Bone marrow (tissue), 2 donors: ENCODE data around the gene SEBOX.
"Not testable (repeated sequence)": the region's sequence is repeated elsewhere in the genome, so short reads cannot be mapped to it uniquely, and the experiment has no call there.

Experiments used
- DNase-seq, 2 donors: peaks; one replicate each; lab custom pipeline; 2025; lab: John Stamatoyannopoulos, UW

Gene SEBOX

DNA sequence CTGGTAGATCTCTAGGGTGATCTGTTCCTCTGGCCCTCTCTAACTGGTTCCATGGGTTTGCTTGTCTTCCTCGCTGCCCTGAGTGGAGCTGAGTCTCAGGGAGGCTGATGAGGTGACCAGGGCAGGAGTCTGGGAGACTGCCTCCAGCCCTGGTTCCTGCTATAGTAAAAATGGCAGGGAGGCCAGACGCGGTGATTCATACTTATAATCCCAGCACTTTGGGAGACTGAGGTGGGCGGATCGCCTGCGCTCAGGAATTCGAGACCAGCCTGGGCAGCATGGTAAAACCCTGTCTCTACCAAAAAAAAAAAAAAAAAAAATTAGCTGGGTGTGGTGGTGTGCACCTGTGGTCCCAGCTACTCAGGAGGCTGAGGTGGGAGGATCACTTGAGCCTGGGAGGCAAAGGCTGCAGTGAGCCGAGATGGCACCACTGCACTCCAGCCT is 26.2 kb downstream of the SEBOX start:
- DNase-seq: not testable (repeated sequence)

DNA sequence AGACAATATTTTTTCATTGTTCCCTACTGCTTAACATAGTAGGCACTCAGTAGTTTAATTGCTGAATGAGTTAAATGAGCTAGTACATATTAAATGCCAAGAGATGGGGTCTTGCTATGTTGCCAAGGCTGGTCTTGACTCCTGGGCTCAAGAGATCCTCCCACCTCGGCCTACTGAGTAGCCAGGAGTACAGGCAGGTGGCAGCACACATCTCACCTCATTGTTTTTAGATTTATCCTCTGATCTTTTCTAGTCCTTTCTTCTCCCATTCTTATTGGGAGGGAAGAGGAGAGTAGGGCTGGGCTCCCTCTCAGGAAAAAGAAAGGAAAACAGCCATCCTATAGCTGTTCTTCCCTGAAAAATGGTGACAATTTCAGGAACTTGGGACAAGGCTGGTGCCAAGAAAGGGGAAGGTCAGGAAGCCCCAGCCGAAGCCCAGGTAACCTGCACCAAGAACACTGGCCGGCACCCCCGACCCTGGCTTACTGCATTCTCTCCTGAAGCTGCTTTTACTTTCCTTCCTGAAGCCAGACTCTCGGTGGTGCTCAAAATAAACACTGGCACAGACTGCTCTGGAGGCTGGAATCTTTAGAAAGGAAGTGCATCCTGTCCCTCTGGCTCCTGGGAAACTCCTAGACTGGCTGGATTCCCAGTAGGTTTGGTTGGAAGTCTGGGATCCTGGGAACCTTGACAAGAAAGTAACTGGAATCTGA is 26.8 kb downstream of the SEBOX start:
- no peak for DNase-seq

DNA sequence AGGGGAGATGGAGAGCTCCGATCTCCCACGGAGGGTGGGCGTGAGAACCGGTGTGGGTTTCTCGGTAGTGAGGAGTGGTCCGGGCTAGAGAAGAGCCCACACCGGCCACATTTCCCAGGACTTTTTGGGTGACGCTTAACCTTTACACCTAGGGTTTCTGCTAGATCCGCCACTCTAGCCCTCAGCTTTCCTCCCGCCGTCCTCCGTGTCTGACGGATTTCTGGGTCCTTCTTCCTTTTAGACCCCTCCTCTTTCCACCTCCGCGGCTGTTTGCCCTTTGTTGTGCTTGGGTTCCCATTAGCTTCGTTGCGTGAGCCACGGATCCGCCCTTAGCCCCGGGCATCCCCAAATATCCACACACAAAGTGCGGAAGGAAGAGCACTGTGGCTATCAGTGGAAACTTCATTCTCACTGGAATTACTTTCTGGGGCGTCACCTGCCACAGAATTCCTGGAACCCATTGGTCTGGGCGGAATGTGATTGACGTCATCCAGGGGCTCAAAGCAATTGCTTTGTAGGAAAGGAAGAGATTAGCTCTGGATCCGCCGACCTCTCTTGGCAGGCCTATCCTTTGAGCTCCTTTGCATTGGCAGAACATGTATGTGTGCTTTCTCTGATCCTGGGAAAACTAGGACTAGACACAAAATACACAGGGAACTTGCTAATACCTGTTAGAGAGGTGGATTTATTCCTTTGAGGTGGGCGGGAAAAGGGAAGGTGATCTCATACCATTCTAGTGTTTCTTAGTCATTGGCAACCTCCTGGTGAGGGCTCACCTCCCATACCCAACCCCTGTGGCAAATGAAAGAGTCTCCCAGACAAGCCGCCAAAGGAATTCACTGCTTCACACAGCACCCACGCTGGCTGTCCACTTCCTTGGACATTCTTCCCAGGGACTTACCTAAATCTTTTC is 28.8 kb downstream of the SEBOX start:
- DNase-seq: no peak

DNA sequence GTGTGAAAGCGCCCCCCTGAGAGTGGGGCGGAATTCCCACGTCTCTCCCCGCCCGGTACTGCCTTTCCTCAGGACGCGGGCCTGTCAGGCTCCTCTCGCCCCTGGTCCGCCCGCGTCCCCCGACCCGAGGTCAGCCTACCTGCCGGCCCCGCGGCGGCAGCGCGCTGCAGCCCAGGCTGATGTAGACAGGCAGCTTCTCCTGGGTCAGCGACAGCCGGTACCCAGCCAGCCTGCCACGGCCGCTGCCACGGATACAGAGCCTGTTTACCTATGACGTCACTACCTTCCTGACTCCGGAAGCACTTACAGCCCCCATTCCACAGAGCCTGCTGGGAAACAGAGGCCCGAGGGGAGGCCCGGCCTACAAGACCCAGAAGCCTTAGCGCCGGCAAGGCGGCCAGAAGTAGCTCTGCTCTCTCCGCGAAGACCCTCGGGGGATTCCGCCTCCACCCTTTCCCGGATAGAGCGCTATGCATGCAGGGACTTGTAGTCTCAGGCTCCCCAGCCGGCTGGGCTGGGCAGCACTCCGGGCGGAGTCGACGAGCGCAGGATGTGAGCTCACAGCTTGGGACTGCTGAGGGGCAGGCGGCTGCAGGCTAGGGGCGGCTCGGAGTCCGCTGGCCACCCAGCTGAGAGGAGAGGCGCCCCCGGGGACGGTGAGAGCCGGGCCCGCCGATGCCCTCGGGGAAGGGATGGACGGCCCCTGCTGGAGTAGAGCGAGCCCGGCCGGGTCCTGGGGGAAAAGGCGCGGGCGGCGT is 29.6 kb downstream of the SEBOX start, which contains the start of the genes IFT20 and TNFAIP1:
Gene IFT20 (minus strand): TSS at position 272 of the 758 bp plus-strand sequence. CDS start 3,487 bp downstream, outside the sequence.
Gene TNFAIP1 (plus strand): TSS at position 561 of the 758 bp plus-strand sequence. CDS start 3,761 bp downstream, outside the sequence.
- peak; percentile 75 to 99 for DNase-seq

DNA sequence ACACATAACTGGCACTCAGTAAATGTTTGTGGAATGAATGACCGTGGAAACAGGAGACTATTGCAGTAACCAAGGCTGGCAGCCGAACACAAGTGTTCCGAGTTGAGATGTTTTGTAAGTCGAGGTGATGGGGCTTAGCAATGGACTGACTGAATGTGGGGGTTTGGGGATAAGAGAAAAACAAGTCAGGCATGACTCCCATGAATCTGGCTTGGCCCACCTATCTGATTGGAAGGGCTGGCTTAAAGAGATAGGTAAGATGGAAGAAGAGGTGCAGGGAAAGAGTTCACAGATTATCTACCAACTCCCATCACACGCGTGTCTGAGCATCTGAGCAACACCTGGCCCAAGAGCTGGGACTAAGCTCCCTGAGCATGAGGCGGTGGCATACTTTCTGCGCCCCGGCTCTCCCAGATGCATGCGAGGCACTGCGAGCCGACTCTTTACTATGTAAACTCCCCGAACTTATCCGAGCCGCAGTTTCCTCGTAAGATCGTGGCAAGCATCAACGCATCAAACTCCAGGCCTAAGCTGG is 30.3 kb downstream of the SEBOX start:
- DNase-seq: no peak

DNA sequence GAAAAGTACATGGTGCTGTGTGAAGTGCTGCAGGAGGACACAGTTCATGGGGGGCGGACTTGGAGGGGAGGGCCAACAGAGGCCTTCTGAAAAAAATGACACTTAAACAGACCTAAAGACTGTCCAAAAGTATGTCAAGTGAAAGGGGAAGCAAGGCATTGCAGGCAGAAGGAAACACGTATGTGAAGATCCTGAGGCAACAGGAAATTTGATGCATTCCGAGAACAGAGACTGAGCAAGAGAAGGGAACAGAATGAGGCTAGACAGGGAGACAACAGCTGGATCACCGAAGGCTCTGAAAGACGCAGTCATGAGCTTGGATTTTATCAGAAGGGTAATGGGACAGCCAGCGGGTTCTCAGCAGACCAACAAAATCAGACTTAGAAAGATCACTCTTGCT is 30.8 kb downstream of the SEBOX start:
- DNase-seq: peak in 1 of 2 donors; percentile 2

DNA sequence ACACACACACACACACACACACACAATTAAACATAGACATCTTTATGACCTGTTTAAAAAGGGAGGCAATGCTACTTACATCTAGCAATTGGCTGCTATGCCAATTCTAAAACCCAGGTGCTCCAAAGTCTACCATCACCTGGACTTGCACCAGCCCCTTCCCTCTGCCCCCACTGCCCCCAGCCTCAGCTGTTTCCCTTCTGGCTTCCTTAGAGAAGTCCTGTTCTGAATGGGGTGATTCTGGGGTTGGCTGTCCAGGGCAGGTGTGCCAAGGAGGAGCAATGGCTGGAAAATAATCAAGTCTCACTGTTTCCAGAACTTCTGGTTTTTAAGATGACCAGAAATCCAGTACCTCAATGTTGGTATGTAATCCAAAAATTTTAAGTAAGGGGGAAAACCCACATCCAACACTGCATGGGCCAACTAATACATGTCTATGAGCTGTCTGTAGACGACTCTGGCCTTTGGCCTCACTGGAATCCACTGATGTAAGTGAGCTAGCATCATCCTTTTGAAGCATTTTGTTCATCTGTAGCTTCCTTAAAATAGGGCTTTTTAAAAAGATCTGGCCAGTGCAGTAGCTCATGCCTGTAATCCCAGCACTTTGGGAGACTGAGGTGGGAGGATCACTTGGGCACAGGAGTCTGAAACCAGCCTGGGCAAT is 31.8 kb downstream of the SEBOX start:
- DNase-seq: no peak

DNA sequence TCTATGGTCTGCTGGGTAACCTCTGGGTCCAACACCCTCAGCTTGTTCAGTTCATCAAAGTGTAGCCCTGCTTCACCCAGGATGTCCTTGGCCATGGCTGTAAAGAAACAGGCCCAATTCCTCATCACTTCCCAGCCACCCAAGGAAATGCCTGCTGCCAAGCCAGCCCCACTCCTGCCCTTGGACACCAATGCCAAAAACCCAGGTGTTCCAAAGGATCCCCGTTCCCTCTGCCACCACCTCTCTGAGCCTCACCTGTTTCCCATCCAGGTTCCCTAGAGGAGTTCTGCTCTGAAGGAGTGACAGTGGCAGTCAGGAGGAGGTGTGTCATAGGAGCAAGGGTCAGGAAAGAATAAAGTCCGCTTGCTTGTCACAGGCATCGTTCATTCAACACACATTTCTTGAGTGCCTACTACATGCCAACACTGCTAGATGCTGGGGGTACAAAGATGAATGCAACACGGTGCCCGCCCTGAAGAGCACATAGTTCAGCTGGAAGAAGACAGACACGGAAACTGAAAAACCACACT is 33.0 kb downstream of the SEBOX start:
- no peak for DNase-seq

DNA sequence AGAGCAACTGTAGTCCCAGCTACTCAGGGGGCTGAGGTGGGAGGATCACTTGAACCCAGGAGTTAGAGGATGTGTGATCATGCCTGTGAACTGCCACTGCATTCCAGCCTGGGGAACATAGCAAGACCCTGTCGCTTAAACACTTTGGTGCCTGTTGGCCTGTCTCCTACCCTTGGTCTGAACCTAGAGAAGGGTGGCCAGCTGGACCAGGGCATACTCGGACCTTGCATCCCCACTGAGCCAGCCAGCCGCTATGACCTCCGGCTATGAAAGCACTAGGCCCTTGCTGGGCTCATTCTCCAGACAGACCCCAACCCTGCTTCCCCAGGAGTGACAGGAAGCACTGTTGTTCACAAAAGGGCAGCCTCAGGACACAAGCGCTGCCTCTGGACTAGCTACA is 34.3 kb downstream of the SEBOX start:
- no peak for DNase-seq

DNA sequence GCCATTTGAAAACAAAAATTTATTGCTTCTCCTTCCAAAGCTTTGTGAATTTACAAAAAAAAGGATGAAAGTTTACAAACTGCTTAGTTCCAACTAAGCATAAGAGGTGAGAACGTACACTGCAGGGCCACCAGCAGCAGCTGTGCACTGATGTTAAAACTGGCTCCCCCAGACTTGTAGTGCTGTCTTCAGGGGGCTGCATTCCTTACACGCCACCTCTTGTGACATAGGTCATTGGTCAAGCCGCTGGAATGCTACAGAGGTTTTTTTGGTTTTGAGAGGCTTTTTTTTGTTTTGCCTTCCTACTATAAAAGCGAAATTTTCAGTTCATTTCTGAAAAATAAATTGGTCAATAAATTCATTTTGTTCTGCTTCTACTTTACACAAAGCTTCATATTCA is 36.7 kb downstream of the SEBOX start:
- DNase-seq: no peak

DNA sequence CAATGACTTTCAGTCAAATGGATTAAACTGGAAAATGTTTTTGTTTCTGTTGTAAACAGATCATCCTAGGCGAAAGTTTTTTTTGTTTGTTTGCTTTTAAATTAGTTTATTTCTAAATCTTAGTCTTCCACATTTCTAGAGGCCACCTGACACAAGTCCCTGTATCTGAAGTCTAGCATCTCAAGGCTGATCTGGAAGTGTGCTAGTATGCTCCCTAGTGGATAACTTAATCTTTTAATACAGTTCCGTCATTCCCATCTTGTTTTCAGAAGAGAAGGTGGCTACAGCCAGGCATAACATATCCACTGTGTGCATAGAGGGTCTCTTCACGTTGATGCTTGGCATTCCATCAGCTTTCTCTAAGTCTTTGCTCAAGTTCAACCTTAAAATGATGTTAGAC is 37.3 kb downstream of the SEBOX start:
- no peak for DNase-seq

DNA sequence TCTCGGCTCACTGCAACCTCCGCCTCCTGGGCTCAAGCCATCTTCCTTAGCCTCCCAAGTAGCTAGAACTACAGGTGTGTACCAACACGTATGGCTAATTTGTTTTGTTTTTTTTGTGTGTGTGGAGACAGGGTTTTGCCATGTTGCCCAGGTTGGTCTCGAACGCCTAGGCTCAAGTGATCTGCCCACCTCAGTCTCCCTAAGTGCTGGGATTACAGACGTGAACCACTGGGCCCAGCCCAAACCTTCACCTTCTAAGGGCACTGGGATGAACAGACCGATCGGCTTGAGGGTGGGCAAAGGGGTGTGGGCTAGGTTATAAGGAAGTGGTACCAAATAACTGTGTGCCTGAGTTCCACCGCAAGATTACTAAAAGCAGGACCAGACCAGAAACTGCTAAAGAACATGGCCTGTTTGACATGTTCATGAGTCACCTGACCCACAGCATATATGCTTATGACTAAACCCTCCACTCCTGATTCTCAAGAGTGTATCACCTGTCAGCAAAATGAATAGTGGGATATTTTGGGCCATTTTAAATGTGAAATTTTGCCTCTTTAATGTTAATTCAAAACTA is 37.9 kb downstream of the SEBOX start:
- no peak for DNase-seq

DNA sequence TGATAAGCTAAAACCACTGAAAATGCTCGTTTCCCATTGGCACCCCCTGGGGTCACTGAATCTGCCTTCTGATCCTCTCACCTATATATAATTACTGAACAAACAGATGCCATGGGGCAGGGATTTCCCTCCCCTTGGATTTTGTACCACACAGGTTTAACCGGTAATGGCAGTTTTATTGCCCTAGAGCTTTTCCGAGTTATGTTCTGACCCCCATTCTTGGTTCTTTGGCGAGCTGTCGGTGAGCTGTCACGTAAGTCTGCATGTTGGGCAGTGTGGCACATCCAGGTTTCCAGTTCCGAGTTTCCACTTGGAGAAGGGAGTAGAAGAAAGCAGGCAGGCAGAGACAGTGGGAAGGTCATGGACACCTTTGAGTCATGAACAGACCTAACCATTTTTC is 38.9 kb downstream of the SEBOX start:
- no peak for DNase-seq

DNA sequence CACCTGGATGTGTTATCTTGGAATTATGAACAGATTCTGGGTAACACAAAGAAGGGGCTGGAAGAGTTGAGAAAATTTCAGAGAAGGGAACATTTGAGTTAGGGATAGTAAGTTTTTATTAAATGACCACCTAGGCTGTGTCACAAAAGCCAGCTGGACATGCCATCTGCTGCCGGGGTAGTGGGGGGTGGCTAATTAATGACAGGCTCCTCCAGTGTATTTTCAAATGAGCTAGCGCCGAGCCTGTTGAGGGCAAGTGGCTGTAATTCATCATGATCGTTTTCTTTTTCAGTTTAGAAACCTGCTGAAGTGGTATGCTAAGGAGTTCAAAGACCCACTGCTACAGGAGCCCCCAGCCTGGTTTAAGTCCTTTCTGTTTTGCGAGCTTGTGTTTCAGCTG is 39.8 kb downstream of the SEBOX start:
- DNase-seq: no peak

DNA sequence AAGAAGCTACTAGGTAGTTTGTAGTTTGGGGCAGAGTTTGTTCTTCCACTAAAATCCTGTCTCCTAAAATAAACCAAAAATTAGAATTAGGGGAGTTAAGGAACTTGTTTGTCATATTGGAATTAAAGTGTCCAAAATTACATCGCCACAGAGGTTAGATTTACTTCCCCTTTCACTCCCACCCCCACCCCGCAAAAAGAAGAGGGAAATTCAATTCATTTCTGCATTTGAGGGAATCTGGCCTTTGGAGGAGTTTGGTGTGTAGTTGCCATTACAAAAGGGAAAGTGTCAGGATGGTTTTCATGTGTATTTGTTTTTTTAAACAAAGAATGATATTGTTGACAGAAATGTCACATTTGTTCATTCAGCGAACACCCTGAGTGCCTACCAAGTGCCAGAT is 40.2 kb downstream of the SEBOX start:
- DNase-seq: peak in 1 of 2 donors; percentile 2

DNA sequence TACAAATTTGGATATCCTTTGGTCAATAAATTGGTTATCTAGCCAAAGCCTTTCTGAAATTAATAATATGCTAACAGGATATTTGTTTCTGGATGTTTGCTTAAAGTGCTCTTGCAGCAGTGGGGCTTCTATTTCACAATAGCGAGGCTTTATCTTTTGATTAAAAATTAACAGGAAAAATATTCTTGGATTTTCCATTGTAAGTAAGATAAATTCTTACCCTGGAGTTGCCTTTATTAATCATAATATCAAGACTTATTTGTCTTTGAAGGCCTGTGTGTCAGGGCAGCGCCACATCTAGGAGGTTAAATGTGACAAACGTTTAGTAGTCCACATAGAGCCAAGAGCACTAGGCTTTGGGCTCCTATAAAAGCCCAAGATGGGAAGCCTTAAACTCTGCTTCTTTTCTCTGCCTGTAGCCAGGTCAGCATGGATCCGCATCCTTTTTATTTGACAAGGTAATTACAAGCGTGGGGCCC is 40.7 kb downstream of the SEBOX start:
- DNase-seq: no peak

DNA sequence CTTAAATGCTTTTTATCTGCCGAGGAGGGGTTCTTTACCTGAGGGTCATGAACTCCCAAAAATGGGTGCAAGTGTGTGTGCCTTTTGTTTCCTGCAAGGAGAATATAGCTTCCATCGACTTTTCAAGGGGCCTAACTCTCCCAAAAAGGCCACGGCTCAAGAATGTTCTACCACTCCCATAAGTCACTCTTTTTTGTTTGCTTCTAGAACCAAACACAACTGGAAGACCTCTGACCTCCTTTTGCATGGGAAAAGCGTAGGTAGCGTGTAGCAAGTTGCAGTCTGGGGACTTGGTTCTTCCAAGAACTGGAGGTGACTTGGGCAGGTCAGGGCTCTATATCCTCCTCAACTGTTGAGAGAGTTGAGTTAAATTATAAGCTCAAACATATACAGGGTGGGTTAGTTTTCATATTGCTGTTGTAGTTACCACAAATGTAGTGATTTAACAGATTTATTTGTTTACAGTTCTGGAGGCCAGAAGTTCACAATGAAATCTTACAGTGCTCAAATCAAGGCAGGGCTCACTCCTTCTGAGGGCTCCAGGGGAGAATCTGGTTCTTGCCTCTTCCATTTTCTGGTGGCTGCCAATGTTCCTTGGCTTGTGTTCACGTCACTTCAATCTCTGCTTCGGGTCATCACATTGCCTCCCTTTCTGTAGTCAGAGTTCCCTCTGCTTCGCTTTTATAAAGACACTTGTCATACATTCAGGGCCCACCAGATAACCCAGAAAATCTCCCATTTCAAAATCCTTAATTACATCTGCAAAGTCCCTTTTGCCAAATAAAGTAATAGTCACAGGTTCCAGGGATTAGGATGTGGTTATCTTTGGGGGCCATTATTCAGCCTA is 44.6 kb downstream of the SEBOX start:
- DNase-seq: no peak

DNA sequence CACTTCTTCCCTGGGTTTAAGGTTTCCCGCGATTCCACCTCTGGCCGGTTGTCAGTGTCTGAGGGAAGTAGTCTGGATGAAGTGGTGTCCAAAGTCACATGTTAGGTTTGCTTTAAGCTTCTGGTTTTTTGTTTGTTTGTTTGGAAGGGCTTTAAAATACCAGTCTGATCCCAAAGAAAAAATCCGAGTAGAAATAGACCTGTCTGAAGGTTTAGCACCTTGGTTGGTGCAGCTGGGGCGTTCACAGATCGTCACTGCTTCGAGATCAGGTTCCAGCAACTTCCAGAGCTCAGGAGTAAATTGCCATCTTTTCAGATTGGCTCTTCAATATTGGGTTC is 45.4 kb downstream of the SEBOX start:
- no peak for DNase-seq

DNA sequence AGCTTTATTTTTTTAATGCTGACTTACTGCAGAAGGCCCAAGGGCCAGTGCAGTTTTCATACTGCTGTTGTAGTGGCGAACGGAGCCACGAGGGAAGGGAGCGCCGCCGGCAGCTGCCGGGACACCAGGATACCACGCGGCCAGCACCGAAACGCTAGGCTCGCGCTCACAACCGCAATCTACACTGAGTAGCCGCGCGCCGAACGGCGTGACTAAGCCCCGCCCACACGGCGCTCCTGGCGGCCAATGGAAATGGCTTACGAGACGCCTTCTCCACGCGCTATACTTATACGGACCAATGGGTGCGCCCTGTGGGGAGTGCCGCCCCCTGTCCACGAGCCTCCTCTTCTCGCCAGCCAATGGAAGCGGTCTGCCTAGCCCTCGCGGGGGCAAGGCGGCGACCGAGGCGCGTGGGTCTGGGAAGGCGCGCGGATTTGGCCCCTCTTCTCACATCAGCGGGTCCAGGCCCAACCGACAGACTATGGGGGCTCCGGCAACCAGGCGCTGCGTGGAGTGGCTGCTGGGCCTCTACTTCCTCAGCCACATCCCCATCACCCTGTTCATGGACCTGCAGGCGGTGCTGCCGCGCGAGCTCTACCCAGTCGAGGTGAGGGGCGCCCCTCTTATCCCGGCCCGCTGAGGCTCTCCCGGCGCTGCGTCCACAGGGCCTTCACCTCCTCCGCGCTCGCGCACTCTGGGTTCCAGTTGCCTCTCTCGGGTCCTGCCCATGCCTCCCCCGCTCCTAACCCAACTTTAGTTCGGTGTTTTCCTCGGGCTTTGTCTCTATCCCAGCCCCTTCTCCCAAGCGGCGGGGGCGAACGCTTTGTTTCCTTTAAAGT is 46.0 kb downstream of the SEBOX start, which contains the start of gene TMEM97:
Gene TMEM97 (plus strand): TSS at position 442 of the 839 bp plus-strand sequence. CDS start 40 bp downstream, at position 482.
- peak; percentile 58 to 93 for DNase-seq
